GM12874 (cell line): ENCODE data around the gene ANAPC15.

Experiments
- CTCF ChIP-seq: IDR thresholded peaks from 2 replicates; pipeline ENCODE4 v1.5.1; 2011; ENCODE audit warnings: low read depth, mild to moderate bottlenecking, control low read depth, low read length, moderate library complexity; ENCODE audit not compliant: insufficient read depth

The ANAPC15 gene

GRCh38 chr11:72122607-72123006 lies 10.1 kb upstream of the ANAPC15 start:
- no peak for TF ChIP-seq CTCF

- TF ChIP-seq CTCF, result no peak
Observed at GRCh38 chr11:72120930-72121329, 8.4 kb upstream of the ANAPC15 start.

DNA sequence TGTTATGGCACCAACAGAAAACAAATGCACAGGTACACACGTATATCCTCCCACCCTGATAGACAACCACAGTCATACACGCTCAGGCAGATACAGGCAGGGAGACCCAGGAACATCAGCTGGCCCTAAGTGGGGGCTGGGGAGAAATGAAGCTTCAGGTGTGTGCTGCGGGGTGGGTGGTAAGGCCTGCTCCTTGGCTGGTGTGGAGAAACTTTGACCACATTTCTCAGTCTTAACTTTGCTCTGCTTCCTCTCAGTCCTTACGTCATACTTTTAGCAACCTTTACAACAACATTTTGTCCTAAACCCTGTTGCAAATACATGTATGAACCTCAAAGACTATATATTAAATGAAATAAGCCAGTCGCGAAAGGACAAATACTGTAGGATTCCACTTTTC lies 6.7 kb upstream of the ANAPC15 start:
- TF ChIP-seq CTCF, result no peak

DNA sequence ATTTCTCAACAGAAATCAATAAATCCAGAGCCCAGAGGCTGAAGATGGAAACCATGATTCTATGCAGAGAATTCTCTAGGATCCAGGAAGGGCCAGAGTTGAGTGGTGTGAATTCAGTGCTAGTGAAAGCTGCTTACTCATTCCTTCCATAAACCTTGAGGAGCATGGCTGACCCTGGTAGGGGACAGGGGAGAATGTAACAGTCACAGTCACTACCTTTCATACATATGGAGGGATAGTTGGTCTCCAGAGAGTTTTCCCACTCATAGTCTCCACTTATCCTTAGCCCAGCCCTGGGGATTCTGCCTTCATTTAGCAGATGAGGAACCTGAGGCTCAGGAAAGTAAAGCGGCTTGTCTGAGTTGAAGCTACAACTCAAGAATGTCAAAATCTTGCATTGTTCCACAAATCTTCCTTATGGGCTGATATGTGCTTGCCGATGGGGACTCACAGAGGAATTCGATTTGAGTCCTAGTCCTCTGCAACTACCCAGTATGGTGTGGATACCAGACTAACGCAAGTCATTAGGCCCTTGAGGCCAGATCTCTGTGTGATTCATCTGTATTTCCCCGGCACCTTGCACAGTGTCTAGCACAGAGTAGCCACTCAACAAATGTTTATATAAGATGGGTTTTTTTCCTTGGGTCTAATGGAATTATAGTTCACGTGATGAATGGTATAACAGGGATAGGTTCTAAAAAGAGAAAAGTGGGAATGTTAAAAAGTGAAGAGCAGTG lies 3.7 kb upstream of the ANAPC15 start:
- TF ChIP-seq CTCF, result no peak

- TF ChIP-seq CTCF, result no peak
Observed at GRCh38 chr11:72114570-72114969, 2.1 kb upstream of the ANAPC15 start.

DNA sequence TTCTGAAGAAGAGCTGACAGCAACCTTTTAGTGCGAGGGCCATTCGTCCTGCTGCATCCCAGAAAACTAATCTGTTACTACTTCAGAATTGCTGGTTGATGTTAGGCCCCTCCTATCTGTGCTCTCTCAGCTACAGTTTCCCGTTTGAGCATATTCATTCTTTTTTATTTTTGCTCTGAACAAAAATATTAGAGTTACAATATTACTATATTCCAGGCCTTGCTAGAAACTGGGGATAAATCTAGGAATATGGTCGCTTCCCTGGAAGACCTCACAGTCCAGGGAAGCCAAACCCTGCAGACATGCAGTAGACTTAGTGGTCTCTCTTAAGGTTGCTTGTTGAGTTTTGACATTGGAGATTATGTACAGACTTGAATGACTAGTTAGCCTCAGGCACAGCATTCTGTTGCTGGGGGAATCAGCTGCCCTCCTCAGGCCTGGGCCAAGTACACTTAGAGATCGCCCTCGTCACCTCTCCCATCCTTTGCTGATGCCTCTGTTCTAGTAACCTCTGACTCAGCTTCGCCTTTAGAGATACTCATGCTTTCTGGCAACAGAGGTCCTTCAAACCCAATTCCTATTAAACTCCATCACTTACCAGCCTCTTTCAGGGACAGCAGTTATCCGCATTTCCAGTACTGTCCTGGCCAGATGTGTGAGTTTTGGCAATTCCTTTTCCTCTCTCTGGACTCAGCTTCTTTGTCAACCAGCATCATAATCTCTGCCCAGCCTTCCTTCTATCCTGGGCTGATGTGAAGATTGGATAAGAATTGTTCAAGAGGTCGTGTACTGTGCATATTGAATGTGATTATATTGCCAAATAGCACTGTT lies 698 bp upstream of the ANAPC15 start:
- no peak for TF ChIP-seq CTCF

DNA sequence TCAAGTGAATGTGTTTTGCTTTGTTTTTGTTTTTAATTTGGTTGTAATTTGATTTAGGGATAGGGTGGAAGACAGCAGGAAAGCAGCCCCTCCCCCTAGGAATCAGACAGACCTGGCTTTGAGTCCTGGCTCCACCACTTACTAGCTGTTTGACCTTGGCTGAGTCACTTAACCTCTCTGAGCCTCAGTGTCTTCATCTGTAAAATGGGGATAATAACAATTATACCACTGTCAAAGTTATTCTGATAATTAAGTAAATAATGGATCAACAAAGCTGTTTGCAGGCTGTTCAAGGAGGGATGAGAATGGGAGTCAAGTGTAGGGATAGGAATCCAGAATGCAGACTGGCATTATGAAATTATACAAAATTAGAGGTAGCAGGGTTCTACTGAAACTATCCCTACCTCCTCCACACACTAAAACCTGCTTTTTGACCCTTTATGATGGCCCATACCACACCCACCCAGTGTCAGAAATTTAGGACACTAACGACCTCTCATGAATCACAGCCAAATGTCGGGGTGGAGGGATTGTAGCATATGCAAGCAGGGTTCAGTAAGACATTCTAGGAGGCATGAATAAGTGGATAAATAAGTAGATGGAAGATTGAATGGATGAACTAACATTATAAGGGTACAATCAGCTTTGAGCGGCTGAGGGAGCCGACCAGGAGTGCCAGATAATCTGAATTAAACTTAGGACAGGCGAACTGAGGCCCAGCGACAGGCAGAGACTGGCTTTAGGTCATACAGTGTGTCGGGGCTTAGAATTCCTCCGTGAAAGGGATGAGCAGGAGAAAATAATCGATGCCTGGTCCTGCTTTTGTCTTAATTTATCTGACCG lies 974 bp downstream of the ANAPC15 start:
- no peak for TF ChIP-seq CTCF
